NCI-H2107 treated with DMSO at 0.1 percent for 48 hours (cell line): ENCODE measurements around the gene DHX38.

Experiments used
- DNase-seq: peaks from one replicate; lab custom pipeline; 2025; ENCODE audit not compliant: unreplicated experiment; lab: John Stamatoyannopoulos, UW

The DHX38 gene

DNA sequence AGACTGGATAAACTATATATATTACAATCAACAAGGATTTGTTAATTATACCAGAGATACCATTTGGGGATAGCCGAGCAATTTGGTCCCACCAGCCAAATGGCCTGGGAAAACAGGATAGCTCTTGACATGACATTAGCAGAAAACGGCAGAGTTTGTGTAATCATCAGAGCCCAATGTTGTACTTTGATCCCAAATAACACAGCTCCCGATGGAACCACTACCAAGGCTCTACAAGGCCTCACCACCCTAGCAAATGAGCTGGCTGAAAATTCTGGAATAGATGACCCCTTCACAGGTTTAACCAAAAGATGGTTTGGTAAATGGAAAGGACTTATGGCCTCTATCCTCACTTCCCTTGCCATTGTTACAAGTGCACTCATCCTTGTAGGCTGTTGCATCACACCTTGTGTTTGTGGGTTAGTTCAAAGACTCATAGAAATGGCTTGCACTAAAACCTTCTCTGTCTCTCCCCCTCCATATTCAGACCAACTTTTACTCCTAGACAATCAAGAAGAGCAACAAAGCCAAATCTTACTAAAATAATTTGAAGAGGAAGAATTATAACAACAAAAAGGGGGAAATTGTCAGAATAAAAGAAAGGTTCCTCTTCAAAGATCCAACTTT lies 9.8 kb upstream of the DHX38 start:
- no peak for DNase-seq

DNA sequence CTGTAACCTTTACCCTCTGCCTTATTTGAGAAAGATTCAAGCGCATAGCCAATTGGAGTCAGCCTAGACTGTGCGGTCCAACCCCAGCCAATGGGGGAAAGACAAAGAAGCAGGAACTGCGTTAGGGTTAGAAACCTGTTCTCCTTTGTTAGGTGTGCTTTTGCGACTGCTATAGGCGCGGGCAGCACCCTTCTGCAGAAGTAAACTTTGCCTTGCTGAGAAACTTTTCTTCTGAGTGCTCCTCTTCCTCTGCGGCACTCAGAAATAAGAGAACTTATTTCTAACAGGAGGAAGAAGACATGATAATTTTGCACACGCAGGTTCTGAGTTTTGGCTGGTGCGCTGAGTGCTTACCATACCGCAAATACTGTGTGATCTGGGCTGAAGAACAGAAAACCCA lies 9.2 kb upstream of the DHX38 start:
- no peak for DNase-seq

DNA sequence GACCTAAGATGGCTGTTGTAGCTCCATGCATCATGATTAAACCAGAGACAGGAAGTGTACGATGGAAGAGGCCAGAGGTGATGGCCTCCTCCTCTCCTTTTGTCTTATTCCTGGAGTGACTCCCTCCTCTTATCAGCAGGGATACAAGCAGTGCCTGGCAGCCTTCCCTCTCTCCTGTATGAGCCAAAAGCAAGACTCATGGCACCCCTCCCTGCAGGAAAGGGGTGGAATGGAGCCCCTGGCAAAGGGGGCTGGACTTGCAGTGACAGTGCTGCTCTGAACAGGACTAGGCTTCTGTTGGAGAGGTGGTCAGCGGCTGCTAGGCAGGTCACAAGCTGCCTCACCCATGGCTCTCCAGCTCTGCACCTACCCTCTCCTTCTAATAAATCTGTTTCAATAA lies 8.6 kb upstream of the DHX38 start:
- no peak for DNase-seq

DNA sequence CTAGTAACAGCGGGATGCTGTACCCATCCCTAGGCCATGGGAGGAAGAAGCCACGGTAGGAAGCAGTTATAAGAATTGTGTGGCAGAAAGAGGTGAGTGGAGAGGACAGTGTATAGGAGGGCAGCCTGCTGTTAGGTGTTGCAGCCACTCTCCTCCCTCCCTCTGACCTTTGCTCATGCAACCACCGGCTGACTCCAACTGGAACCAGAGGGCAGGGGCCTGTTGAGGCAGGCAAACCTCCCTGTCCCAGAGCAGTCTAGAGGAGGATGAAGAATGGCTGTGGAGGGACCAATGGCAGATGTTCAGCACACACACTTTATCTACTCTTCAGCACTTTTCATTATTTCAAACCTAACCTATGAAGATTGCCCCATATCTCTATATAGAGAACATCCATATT lies 2.4 kb upstream of the DHX38 start:
- no peak for DNase-seq

DNA sequence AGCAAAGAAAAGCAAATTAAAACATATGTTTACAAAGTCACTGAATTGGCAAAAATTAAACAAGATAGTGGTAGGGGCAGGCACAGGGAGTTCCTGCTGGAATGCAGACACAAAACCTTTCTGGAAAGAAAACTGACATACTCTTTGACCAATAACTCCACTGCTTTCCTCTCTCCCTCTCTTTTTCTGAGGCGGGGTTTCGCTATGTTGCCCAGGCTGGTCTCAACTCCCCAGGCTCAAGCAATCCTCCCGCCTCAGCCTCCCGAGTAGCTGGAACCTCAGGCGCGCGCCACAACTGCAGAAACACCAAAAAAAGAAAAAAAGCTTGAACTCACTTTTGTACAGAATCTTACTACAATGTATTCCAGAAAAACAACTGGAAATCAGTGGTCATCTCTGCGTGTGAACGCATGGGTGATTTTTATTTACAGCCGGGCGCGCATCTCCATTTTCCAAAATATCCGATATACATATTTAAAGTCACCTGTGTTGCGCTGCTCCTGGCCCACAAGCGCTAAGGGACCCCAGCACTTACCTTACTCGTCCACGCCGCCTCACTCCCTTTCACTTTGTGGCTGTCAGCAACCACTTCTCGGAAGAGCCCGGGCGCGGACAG lies 707 bp upstream of the DHX38 start:
- no peak for DNase-seq

DNA sequence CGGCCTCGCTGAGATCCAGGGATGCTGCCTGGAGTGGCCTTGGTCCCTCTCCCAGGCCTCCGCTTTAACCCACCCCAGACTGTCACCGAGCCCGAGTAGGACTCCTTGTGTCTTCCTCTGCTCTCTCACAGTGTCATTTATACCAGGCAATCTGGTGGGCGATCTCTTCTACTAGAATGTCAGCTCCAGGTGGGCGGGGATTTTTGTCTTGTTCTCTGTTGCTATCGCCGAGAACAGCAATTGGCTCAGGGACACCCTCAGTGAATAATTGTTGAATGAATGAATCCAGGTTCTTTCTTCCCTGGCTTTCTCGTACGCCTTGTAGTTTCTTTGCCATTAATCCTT lies 591 bp downstream of the DHX38 start:
- DNase-seq = no peak

DNA sequence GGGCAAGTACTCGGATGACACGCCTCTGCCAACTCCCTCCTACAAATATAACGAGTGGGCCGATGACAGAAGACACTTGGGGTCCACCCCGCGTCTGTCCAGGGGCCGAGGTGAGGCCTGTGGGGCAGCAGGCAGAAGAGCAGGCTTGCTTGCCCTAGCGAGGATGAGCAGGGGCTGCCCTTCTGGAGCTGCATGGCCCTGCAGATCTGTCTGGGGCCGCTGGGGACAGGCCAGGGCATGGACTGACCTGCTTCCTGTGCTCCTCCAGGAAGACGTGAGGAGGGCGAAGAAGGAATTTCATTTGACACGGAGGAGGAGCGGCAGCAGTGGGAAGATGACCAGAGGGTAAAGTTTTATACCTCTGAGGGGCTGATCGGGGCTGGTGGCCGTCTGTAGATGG lies 5.3 kb downstream of the DHX38 start:
- no peak for DNase-seq

DNA sequence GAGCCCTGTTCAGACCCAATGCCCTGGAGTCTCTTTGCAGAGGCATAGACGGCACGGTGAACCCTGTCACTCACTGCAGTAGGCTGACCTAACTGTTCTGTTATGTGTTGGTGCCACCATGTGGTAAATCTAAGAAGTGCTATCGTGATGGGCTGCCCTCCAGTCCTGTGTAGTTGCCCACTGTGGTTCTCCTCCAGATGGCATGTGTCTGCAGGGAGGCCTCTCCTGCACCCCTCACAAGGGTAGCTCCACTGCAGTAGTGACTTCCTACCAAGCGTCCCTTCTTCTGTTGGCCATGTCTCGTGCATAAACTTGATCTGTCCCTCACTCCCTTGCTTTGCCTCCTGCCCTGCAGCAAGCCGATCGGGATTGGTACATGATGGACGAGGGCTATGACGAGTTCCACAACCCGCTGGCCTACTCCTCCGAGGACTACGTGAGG lies 5.8 kb downstream of the DHX38 start:
- peak; percentile 27 for DNase-seq

DNA sequence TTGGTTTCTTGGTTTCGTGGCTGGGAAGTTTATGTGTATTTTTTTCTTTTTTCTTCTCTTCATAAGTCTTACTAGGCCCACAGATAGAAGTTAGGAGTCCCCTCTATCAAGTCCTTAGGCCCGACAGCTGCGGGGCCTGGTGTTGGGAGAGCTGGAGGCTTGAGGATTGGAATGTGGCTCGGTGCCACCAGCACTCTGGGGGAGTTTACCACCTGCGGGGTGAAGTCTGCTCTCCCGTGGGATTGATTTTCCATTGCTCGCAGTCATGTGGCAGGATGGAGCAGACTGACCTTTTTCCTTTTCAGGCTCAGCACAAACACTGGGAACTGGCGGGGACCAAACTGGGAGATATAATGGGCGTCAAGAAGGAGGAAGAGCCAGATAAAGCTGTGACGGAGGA lies 7.5 kb downstream of the DHX38 start:
- DNase-seq = no peak

DNA sequence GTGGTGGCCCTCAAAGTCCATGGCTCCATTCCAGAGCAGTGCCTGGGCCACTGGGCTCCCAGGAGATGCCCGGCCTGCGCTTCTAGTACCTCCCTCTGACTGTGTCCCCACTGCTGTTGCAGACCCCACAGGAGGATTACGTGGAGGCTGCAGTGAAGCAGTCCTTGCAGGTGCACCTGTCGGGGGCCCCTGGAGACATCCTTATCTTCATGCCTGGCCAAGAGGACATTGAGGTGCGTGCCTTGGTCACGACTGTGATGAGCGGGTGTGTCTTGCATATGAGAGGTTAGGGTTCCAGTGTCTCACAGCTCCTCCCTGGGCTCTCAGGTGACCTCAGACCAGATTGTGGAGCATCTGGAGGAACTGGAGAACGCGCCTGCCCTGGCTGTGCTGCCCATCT lies 11.3 kb downstream of the DHX38 start:
- DNase-seq = no peak

DNA sequence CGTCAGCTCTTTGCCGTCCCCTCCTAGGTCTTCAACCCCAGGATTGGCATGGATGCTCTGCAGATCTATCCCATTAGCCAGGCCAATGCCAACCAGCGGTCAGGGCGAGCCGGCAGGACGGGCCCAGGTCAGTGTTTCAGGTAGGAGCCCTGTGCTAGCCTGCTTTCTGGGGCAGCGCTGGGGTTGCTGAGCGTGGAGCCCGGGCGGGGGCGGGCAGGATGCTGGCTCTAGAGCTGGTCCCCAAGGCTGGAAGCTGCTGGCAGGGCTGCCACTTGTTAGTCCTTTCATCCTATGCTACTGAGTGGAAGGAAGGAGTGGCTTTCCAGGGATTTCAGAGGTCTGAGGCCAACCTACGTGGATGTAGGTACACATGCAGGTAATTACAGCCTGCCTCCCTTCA lies 12.3 kb downstream of the DHX38 start:
- no peak for DNase-seq

DNA sequence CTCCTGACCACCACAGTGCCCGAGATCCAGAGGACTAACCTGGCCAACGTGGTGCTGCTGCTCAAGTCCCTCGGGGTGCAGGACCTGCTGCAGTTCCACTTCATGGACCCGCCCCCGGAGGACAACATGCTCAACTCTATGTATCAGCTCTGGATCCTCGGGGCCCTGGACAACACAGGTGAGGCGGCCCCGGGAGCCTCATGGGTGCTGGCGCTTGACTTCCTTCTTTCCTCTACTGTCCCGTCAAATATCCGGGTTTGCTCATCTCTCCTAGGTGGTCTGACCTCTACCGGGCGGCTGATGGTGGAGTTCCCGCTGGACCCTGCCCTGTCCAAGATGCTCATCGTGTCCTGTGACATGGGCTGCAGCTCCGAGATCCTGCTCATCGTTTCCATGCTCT lies 13.7 kb downstream of the DHX38 start:
- DNase-seq = no peak

DNA sequence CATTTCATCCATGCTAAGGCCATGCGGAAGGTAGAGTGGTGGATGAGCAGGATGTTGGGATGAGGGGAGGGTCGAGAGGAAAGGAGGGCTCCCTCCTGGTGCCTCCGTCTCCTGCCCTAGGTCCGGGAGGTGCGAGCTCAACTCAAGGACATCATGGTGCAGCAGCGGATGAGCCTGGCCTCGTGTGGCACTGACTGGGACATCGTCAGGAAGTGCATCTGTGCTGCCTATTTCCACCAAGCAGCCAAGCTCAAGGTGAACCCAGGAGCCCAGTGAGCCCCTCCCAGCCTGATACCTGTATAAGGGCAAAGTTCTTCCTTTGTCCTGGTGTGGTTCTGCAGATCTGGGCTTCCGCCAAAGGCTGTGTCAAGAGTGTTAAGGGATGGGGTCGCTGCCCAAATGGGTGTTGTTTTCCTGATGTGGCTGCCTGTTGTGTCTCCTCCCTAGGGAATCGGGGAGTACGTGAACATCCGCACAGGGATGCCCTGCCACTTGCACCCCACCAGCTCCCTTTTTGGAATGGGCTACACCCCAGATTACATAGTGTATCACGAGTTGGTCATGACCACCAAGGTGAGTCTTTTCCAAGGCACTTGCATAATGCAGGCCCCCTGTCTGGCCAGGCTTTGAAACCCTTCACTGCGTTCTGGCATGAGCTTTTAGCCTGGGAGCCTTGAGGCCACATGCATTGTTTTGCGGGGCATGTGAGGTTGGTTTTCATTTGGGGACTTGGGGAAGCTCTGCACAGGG lies 14.9 kb downstream of the DHX38 start:
- no peak for DNase-seq

DNA sequence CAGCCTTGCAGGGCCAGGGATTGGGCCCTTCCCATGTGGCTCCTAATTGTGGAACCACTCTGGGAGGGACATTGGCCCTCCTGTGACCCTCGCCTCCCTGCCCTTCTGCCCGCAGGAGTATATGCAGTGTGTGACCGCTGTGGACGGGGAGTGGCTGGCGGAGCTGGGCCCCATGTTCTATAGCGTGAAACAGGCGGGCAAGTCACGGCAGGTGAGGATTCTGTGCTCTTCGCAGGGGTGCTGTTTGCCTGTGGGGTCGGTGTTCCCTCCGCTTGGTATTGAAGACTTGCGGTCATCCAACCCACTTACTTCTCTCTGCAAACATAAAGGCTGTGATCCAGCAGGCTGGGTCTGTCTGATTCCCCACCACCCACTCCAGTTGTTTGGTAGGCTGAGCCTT lies 15.7 kb downstream of the DHX38 start:
- DNase-seq = no peak

DNA sequence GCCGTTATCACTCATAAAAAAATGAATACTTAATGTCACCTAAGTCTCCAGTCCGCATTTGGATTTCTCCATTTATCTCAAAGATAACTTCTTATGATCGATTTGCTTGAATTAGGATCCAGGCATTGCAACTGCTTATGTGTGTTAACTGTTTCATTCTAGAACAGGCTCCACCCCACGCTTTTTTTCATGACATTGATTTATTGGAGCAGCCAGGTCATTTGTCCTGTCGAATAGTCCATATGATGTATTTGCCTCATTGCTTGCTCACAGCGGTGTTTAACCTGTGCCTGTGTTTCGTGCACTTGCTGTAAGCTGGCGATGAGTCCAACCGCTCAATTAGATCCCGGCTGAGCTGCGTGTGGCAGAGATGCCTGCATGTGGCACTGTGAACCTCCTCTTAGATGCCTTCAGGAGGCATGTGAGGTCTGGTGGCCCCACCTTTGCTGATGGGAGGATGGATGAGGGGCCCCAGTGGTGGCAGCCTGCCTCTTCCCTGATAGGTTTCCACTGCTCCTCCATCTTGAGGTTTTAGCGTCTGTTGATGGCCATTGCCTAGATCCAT lies 16.4 kb downstream of the DHX38 start:
- DNase-seq = no peak

DNA sequence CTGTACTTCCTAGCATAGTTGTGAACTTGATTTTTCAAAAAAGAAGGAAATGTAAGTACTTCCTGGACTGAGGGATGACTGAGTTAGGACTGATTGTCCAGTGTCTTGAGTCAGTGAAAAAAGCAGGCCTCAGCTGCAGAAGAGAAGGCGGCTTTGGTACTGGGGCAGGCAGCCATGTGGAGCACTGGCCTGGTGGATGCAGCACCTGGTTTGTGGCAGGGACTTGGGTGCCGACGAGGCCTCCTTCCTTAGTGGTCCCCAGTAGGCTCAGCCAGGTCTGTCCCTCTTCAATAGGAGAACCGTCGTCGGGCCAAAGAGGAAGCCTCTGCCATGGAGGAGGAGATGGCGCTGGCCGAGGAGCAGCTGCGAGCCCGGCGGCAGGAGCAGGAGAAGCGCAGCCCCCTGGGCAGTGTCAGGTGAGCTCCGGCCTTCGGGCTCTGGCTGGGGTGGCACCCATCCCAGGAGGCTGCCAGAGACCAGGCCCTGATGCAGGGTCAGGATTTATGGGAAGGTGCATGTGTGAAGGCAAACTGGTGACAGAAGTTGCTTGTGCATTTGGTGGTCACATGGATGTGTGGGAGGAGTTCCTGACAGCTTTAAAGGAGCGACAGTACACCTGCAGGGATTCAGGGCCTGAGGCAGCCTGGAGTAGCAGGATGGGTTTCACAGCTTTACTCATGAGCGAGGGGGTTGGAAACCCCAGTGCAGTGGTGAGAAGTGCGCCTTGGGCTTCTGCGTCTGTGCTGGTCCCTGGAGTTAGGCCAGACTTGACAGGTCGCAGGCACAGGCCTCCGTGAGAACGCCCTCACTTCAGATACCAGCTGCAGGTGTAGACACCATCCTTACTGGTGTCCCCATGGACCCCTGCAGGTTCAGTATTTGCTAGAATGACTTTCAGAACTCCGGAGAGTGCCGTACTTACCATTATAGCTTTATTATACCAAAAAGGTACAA lies 17.3 kb downstream of the DHX38 start:
- no peak for DNase-seq

DNA sequence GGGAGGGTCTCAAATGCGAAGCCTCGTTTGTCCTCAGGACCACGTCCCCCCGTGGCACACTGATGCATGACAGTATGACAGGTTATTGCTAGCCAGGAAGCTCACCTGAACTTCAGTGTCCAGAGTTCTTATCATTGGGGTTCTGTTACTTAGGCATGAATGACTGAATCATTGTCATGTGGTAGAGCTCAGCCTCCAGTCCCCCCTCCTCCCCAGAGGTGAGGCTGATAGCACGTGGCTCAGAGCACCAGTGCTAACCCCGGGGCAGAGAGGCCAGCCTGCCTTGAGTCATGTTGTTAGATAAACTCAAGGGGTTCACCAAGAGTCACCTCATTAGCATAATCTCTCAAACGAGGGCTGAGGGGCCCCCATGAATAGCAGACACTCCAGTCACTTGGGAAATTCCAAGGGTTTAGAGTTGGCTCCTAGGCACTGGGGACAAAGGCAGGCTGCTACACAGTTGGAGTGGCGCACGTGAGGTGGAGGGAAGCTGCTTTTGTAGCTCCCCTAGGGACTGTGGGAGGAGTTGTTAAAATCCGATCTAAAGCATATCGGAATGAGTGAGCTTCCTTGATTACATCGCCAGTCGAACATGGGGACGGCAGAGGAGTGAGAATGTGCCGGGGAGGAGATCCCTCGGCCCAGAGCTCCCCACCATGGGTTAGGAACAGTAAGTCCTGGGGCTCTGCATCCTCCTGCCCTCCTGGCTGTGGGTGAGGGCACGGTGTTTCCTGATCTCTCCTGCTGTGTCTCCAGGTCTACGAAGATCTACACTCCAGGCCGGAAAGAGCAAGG lies 18.2 kb downstream of the DHX38 start:
- DNase-seq = no peak

DNA sequence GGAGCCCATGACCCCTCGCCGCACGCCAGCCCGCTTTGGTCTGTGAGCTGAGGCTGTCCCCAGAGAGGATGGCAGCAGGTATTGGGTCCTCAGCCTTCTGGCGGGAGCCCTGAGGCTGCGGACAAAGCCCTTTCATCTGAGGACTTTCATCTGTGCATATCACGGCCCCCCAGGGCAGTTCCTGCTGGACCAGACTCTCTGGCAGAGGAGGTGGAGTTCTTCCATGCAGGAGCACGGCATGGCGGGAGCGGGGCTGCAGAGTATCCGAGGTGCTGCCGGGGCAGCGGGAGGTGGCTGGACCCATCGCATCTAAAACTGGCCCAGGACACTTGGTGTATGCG lies 18.8 kb downstream of the DHX38 start:
- DNase-seq = no peak

DNA sequence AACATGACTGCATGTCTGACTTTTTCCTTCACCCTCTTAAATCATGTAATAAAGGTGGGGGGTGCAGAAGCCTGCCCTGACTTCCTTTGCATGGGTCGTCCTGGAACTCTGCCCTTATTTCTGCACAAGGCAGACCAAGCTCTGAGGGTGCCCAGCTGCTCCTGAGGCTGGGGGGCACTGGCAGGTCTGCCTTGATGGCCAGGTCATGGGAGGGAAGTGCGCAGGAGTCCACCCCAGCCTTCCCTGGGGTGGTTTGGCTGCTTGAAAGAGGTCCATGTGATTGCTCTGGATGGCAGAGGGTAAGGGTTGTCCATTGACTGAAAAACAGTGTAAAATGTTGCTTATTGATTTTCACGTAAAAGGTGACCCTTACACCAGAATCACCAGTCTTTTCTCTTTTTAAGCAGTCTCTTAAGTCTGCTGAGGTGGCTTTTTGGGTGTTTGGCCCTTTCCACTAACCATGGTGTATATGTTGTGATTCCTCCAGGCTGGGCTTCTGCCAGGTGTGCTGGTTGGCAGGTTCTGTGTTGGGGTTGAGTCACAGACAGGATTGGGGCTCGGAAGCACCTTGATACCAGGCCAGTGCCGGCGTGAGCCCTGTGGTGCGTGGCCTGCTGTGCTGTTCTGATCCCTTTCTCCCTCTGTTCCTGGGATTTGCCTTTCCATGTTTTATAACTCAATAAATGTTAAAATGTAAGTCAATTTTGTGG lies 19.4 kb downstream of the DHX38 start:
- DNase-seq = no peak

DNA sequence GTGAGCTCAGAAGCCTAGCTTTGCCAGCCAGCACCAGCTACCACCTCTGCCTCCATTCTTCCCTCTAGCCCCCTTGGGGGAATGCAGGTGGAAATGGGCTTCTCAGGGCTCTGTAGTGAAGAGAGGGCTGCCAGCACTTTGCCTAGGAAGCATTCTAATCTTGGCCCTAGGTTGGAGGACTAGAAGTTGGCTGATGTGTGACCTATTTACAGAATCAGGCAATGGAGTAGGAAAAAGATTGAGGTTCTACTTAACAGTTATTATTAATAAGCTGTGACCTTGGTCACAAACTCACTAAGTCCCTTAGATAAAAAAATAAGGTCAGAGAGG lies 19.9 kb downstream of the DHX38 start:
- no peak for DNase-seq
